Fibroblast of mammary gland (primary cell): ENCODE measurements around the gene TNFRSF6B.

Experiments used
- DNase-seq: peaks from one replicate; pipeline ENCODE4 v3.0.0-alpha.2; 2010; ENCODE audit warnings: low read depth
- H3K4me3 ChIP-seq: 2 replicates; pipeline ENCODE4 v1.5.1; 2011; ENCODE audit warnings: low read depth, mild to moderate bottlenecking, low read length, moderate library complexity; ENCODE audit not compliant: control insufficient read depth
- TF ChIP-seq, protein P1 (sequence below): conservative IDR thresholded peaks from 2 replicates; pipeline ENCODE4 v1.5.1; 2011; ENCODE audit warnings: low read depth, low read length, inconsistent platforms; ENCODE audit not compliant: control insufficient read depth, insufficient read depth

Gene TNFRSF6B

DNA sequence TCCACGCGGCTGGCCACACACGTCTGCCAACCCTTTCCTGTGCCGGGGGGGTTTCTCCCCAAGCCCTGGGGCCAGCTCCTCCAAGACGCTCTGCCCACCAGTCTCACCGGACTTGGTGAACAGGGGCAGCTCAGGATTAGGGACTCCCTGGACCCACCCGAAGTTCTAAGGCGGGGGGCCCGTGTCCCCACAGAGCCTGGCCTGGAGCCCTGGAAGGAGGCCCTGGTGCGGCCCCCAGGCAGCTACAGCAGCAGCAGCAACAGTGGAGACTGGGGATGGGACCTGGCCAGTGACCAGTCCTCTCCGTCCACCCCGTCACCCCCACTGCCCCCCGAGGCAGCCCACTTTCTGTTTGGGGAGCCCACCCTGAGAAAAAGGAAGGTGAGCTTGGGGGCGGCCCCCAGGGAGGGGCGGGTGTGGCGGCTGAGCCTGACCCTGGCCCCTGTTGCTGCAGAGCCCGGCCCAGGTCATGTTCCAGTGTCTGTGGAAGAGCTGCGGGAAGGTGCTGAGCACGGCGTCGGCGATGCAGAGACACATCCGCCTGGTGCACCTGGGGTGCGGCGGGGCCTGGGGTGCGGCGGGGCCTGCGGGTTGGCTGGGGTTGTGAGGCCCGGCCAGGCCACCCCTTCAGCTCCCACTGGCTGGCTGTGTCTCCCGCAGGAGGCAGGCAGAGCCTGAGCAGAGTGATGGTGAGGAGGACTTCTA lies 45.4 kb downstream of the TNFRSF6B start:
- TF ChIP-seq, protein P1, sequence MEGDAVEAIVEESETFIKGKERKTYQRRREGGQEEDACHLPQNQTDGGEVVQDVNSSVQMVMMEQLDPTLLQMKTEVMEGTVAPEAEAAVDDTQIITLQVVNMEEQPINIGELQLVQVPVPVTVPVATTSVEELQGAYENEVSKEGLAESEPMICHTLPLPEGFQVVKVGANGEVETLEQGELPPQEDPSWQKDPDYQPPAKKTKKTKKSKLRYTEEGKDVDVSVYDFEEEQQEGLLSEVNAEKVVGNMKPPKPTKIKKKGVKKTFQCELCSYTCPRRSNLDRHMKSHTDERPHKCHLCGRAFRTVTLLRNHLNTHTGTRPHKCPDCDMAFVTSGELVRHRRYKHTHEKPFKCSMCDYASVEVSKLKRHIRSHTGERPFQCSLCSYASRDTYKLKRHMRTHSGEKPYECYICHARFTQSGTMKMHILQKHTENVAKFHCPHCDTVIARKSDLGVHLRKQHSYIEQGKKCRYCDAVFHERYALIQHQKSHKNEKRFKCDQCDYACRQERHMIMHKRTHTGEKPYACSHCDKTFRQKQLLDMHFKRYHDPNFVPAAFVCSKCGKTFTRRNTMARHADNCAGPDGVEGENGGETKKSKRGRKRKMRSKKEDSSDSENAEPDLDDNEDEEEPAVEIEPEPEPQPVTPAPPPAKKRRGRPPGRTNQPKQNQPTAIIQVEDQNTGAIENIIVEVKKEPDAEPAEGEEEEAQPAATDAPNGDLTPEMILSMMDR, result no peak
- DNase-seq, result no peak
- peak overlapping the region; percentile 60 for H3K4me3 ChIP-seq

DNA sequence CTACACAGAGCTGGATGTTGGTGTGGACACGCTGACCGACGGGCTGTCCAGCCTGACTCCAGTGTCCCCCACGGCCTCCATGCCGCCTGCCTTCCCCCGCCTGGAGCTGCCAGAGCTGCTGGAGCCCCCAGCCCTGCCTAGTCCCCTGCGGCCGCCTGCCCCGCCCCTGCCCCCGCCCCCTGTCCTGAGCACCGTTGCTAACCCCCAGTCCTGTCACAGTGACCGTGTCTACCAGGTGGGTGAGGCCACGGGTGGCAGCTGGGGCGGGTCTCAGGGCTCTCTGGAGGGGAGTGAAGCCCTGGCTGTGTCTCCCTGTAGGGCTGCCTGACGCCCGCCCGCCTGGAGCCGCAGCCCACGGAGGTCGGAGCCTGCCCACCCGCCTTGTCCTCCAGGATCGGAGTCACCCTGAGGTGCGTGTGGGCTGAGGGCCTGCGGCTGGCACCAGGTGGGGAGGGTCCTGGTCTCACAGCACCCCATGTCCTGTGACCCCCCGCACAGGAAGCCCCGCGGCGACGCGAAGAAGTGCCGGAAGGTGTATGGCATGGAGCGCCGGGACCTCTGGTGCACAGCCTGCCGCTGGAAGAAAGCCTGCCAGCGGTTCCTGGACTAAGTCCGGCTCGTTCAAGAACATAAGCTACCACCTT lies 46.1 kb downstream of the TNFRSF6B start:
- DNase-seq, result no peak
- H3K4me3 ChIP-seq, result no peak overlapping the region
- TF ChIP-seq, protein P1, result no peak

DNA sequence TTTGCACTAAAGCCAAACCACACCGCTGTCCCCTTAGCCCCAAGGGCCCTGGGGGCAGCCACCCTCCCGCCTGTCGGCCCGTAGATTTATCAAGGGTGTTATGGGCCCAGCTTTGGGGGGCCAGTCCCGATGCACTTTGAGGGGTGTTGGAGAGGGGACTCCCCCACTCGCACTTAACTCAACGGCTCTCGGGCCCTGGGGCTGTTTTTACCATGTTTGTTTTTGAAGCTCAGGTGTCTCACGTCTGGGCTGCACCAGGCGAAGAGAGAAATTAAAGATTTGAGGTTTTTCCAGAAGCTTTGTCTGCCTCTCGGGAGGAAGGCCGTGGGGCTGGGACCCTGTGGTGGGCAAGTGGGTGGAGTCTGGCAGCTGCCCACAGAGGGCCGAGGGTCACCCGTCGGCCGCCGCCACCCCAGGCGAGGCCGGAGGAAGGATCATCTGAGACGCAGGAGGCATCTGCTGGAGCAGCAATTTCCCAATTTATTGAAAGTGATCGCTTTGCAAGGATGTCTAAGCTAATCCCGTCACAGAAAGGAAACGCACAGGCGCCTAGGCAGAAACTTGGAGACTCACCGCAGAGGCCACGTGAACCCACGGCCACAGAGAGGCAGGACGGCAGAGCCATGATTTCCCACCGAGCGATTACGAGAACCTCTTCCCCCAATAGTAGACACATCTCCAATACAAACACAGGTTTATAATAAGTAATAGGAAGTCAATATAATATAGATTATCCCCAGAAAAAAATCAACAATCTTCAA lies 46.9 kb downstream of the TNFRSF6B start:
- no peak overlapping the region for H3K4me3 ChIP-seq
- TF ChIP-seq, protein P1, result no peak
- DNase-seq, result no peak

DNA sequence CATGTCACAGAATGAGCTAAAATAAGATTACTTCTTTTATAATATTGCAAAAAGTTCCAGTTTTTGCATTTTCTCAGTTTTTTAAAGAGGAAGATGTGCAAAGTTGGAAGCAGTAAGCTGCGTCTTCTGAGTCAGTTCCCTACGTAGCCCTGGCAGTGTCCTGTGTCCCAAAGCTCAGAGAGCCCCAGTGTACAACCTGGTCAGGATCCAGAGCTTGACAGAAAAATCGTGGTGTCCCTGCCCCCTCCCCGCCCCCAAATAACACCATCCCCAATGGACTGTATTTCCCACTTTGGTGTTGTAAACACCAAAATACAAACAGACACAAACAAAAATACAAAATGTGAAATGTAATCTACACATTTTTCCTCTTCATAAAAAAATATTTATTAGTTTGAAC lies 47.7 kb downstream of the TNFRSF6B start:
- DNase-seq, result no peak
- TF ChIP-seq, protein P1, result no peak
- H3K4me3 ChIP-seq, result no peak overlapping the region

DNA sequence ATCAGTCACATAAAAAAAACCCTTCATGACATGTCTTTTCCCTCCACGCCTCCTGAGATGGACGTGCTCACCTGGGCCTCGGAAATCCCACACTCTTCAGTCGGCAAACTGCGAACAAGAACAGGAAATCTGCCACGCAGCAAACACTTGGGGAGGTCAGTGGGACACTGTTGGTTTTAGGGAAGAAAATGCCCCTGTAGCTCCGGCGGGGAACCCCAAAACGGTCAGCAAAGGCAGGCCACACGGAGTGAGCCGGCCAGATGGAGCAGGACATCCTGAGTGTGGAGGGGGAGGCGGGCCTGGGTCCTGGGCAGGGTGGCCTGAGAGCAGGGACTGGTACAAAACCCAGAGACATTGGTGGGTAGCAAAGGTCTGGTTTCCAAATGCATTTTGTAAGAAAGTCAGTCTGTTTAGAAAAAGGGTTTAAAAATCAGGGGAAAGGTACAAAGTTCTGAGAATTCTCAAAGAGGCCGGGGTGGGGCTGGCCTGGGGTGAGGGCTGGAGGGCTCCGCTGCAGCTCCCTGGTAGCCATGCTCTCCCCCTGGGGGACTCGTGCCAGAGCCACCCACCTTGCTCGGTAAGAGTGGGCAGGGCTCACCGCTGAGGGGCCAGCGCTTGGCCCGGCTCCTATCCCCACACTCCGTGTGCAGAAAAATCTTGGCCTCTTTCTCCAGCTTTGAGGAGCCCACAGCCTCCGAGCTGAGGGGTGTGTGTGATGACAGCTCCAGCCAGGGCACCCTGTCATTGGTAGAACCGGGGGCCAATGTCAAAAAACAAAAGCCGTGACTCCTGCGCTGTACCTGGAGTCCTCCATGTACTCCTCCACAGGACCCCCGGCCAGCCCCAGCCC lies 48.3 kb downstream of the TNFRSF6B start:
- H3K4me3 ChIP-seq, result no peak overlapping the region
- DNase-seq, result no peak
- TF ChIP-seq, protein P1, result no peak

DNA sequence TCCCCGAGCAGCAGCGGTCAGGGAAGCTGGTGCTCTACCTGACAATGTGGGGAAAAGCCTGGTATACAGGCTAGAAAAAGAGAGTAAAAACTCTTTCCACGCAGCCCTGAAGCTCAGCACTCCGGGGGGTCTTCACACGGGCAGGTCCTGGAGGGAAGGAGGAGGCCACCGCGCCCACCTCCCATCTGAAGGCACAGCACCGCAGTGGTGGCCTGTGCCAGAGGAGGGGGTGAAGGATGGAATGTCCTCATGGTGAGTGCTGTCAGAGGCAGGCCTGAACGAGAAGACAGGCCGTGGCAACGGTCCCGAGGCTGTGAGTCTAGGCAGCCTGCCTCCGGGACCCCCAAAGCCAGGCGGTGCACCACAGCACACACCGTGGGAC lies 49.0 kb downstream of the TNFRSF6B start:
- TF ChIP-seq, protein P1, result no peak
- H3K4me3 ChIP-seq, result no peak overlapping the region
- no peak for DNase-seq
